Endodermal cell (in vitro differentiated cells): ENCODE data around the gene TBCC. TPM values are rescaled to one million over a fixed set of nuclear protein-coding genes. Genes with fewer than 3 reads are reported as not detected.

Experiments used
- DNase-seq: peaks from one replicate; pipeline ENCODE4 v3.0.0-alpha.2; 2017
- H3K27ac ChIP-seq: 2 replicates; pipeline ENCODE4 v1.5.1; 2013; ENCODE audit warnings: mild to moderate bottlenecking, low read depth, low read length, moderate library complexity
- H3K27me3 ChIP-seq: 2 replicates; pipeline ENCODE4 v1.6.1; 2013; ENCODE audit warnings: mild to moderate bottlenecking, low read length, moderate library complexity; ENCODE audit not compliant: insufficient read depth, control insufficient read depth, poor library complexity, severe bottlenecking
- H3K36me3 ChIP-seq: 2 replicates; pipeline ENCODE4 v1.7.0; 2013; ENCODE audit warnings: mild to moderate bottlenecking, low read length, moderate library complexity; ENCODE audit not compliant: control insufficient read depth, insufficient read depth
- H3K4me1 ChIP-seq: one replicate; pipeline ENCODE4 v1.7.0; 2013; ENCODE audit warnings: low read length; ENCODE audit not compliant: control insufficient read depth, insufficient read depth
- H3K4me3 ChIP-seq: 2 replicates; pipeline ENCODE4 v1.5.1; 2013; ENCODE audit warnings: mild to moderate bottlenecking, low read length, moderate library complexity
- H3K9ac ChIP-seq: 2 replicates; pipeline ENCODE4 v1.6.1; 2013; ENCODE audit warnings: mild to moderate bottlenecking, low read length, moderate library complexity; ENCODE audit not compliant: poor library complexity, severe bottlenecking; ENCODE audit errors: extremely low read depth
- H3K9me3 ChIP-seq: 2 replicates; pipeline ENCODE4 v1.6.1; 2013; ENCODE audit warnings: mild to moderate bottlenecking, low read length, moderate library complexity; ENCODE audit not compliant: control insufficient read depth
- H3K27ac Mint-ChIP-seq: 2 replicates; pipeline ENCODE4 v1.8.0; 2020; ENCODE audit warnings: mixed read lengths
- H3K27me3 Mint-ChIP-seq: 2 replicates; pipeline ENCODE4 v1.8.0; 2021; ENCODE audit warnings: mild to moderate bottlenecking, mixed read lengths; ENCODE audit not compliant: insufficient read depth
- H3K36me3 Mint-ChIP-seq: 2 replicates; pipeline ENCODE4 v1.8.0; 2020; ENCODE audit warnings: low read depth, mixed read lengths
- H3K4me1 Mint-ChIP-seq: 2 replicates; pipeline ENCODE4 v1.8.0; 2020; ENCODE audit warnings: mixed read lengths
- H3K4me3 Mint-ChIP-seq: 2 replicates; pipeline ENCODE4 v1.8.0; 2020; ENCODE audit warnings: mild to moderate bottlenecking, moderate library complexity, mixed read lengths
- H3K9me3 Mint-ChIP-seq: 2 replicates; pipeline ENCODE4 v1.8.0; 2020; ENCODE audit warnings: mild to moderate bottlenecking, mixed read lengths
- CTCF ChIP-seq: fragments of 200-600 bp; sonication (generic); conservative IDR thresholded peaks from 2 replicates; pipeline ENCODE4 v1.5.0; 2021; ENCODE audit warnings: antibody characterized with exemption, mild to moderate bottlenecking
- WGBS, 2 experiments: methylation state at CpG; one replicate each; pipeline versions ENCODE4 v1.1.5 to v1.1.7; 2013; ENCODE audit warnings: missing lambda C conversion rate in 2 of 2, mixed read lengths in 1 of 2; ENCODE audit not compliant: insufficient coverage in 1 of 2, insufficient read length in 1 of 2; 5-methylcytosine and 5-hydroxymethylcytosine counted together
- total RNA-seq, 2 donors: library from RNA; stranded (reverse); fragmentation: NEBNext Ultra II Directional in 1 of 2; extraction: Animal tissue kit (Norgen Biotek cat#: 25700) in 1 of 2; gene quantifications; 2 replicates in 1 of 2; 3 replicates in 1 of 2; pipeline ENCODE4 v1.2.1, GENCODE V29; 2021

The TBCC gene
- total RNA-seq, 2 donors from 2014 or later = 16.7 to 21.9 TPM

GRCh38 chr6:42783876-42784642, 38.2 kb upstream of the TBCC start:
- Mint-ChIP-seq H3K27ac (peak overlapping the region; percentile 97), H3K27me3 (no peaks in the 10 kb centered on the region), H3K36me3 (peaks cover 12% of the 10 kb centered on the region), H3K4me3 (no peak overlapping the region), H3K4me1 (peaks cover 23% of the 10 kb centered on the region), H3K9me3 (no peaks in the 10 kb centered on the region)
- no peaks in the 10 kb centered on the region for H3K36me3 ChIP-seq
- H3K27ac ChIP-seq = peak overlapping the region; percentile 99
- H3K4me3 ChIP-seq = peak overlapping the region; percentile 98
- TF ChIP-seq CTCF = no peak
- WGBS, 2 experiments = 16 to 27% methylated on average over 6 to 10 of the region's 10 CpGs
- no peaks in the 10 kb centered on the region for H3K9me3 ChIP-seq
- H3K4me1 ChIP-seq = no peaks in the 10 kb centered on the region
- H3K9ac ChIP-seq = peak overlapping the region; percentile 87
- no peaks in the 10 kb centered on the region for H3K27me3 ChIP-seq
- DNase-seq = no peak

GRCh38 chr6:42783177-42783875, 37.4 kb upstream of the TBCC start:
- WGBS, 2 experiments = 0% methylated on average over 11 to 79 of the region's 79 CpGs
- H3K4me3 Mint-ChIP-seq = no peak overlapping the region
- TF ChIP-seq CTCF = no peak

GRCh38 chr6:42782689-42783176, 36.8 kb upstream of the TBCC start:
- Mint-ChIP-seq H3K36me3 (peaks cover 6% of the 10 kb centered on the region), H3K4me1 (peaks cover 15% of the 10 kb centered on the region), H3K27me3 (no peaks in the 10 kb centered on the region), H3K9me3 (no peaks in the 10 kb centered on the region), H3K4me3 (no peak overlapping the region), H3K27ac (peak overlapping the region; percentile 99)
- peak; percentile 88 for DNase-seq
- H3K36me3 ChIP-seq = no peaks in the 10 kb centered on the region
- H3K9ac ChIP-seq = peak overlapping the region; percentile 87
- H3K27me3 ChIP-seq = no peaks in the 10 kb centered on the region
- peak overlapping the region; percentile 99 for H3K27ac ChIP-seq
- no peak for TF ChIP-seq CTCF
- H3K4me1 ChIP-seq = no peaks in the 10 kb centered on the region
- 0% methylated on average over 46 of the region's 51 CpGs; no CpG with 5 or more reads in 1 of the 2 experiments for WGBS, 2 experiments
- H3K9me3 ChIP-seq = no peaks in the 10 kb centered on the region
- peak overlapping the region; percentile 98 for H3K4me3 ChIP-seq

More at GRCh38 chr6:42783177-42783875, 37.4 kb upstream of the TBCC start:
- Histone ChIP-seq H3K4me1 (no peaks in the 10 kb centered on the region), H3K4me3 (peak overlapping the region; percentile 98), H3K9me3 (no peaks in the 10 kb centered on the region), H3K36me3 (no peaks in the 10 kb centered on the region), H3K27ac (peak overlapping the region; percentile 99), H3K9ac (peak overlapping the region; percentile 87), H3K27me3 (no peaks in the 10 kb centered on the region)
- peaks cover 16% of the 10 kb centered on the region for H3K4me1 Mint-ChIP-seq
- H3K9me3 Mint-ChIP-seq = no peaks in the 10 kb centered on the region
- H3K36me3 Mint-ChIP-seq = peaks cover 7% of the 10 kb centered on the region
- DNase-seq = peak; percentile 80
- H3K27me3 Mint-ChIP-seq = no peaks in the 10 kb centered on the region
- H3K27ac Mint-ChIP-seq = peak overlapping the region; percentile 97
